ENCODE data around the gene ADGRV1.

The ADGRV1 gene

GRCh38 chr5:90897618-90898017 is 339.0 kb downstream of the ADGRV1 start:
- Histone ChIP-seq H3K9ac (ENCODE audit: low read length) (no peak overlapping the region), H3K9me3 (ENCODE audit: control insufficient read depth, low read length) (no peaks in the 10 kb centered on the region), H3K36me3 (ENCODE audit: control insufficient read depth, insufficient read depth, low read length) (no peaks in the 10 kb centered on the region), H3K27me3 (ENCODE audit: control insufficient read depth, insufficient read depth, low read length) (no peaks in the 10 kb centered on the region), H3K4me3 (ENCODE audit: low read length) (no peak overlapping the region), H3K4me1 (ENCODE audit: control insufficient read depth, insufficient read depth, low read length) (peaks cover 25% of the 10 kb centered on the region)

GRCh38 chr5:90898326-90899013 is 339.9 kb downstream of the ADGRV1 start:
- no peaks in the 10 kb centered on the region for H3K36me3 ChIP-seq (ENCODE audit: control insufficient read depth, insufficient read depth, low read length)
- H3K4me1 ChIP-seq (ENCODE audit: control insufficient read depth, insufficient read depth, low read length): peaks cover 17% of the 10 kb centered on the region
- no peaks in the 10 kb centered on the region for H3K27me3 ChIP-seq (ENCODE audit: control insufficient read depth, insufficient read depth, low read length)
- H3K9me3 ChIP-seq (ENCODE audit: control insufficient read depth, low read length): no peaks in the 10 kb centered on the region
- no peak overlapping the region for H3K4me3 ChIP-seq (ENCODE audit: low read length)
- no peak overlapping the region for H3K9ac ChIP-seq (ENCODE audit: low read length)

- H3K9me3 ChIP-seq (ENCODE audit: control insufficient read depth, low read length): no peaks in the 10 kb centered on the region
- H3K27me3 ChIP-seq (ENCODE audit: control insufficient read depth, insufficient read depth, low read length): no peaks in the 10 kb centered on the region
- no peak overlapping the region for H3K9ac ChIP-seq (ENCODE audit: low read length)
- no peaks in the 10 kb centered on the region for H3K36me3 ChIP-seq (ENCODE audit: control insufficient read depth, insufficient read depth, low read length)
- peaks cover 12% of the 10 kb centered on the region for H3K4me1 ChIP-seq (ENCODE audit: control insufficient read depth, insufficient read depth, low read length)
- H3K4me3 ChIP-seq (ENCODE audit: low read length): no peak overlapping the region
These were observed 340.5 kb downstream of the ADGRV1 start for GRCh38 chr5:90899014-90899604.

GRCh38 chr5:90901261-90901660 is 342.7 kb downstream of the ADGRV1 start:
- Histone ChIP-seq H3K9me3 (ENCODE audit: control insufficient read depth, low read length) (no peaks in the 10 kb centered on the region), H3K4me3 (ENCODE audit: low read length) (no peak overlapping the region), H3K36me3 (ENCODE audit: control insufficient read depth, insufficient read depth, low read length) (no peaks in the 10 kb centered on the region), H3K4me1 (ENCODE audit: control insufficient read depth, insufficient read depth, low read length) (peaks cover 12% of the 10 kb centered on the region), H3K27me3 (ENCODE audit: control insufficient read depth, insufficient read depth, low read length) (no peaks in the 10 kb centered on the region), H3K9ac (ENCODE audit: low read length) (no peak overlapping the region)

GRCh38 chr5:90902170-90902569 is 343.6 kb downstream of the ADGRV1 start:
- Histone ChIP-seq H3K9ac (ENCODE audit: low read length) (no peak overlapping the region), H3K4me1 (ENCODE audit: control insufficient read depth, insufficient read depth, low read length) (peaks cover 9% of the 10 kb centered on the region)

GRCh38 chr5:90902651-90903386 is 344.2 kb downstream of the ADGRV1 start:
- Histone ChIP-seq H3K36me3 (ENCODE audit: control insufficient read depth, insufficient read depth, low read length) (no peaks in the 10 kb centered on the region), H3K9ac (ENCODE audit: low read length) (no peak overlapping the region), H3K9me3 (ENCODE audit: control insufficient read depth, low read length) (no peaks in the 10 kb centered on the region)

More at GRCh38 chr5:90902170-90902569, 343.6 kb downstream of the ADGRV1 start:
- H3K9me3 ChIP-seq (ENCODE audit: control insufficient read depth, low read length): no peaks in the 10 kb centered on the region
- no peaks in the 10 kb centered on the region for H3K36me3 ChIP-seq (ENCODE audit: control insufficient read depth, insufficient read depth, low read length)
- no peak overlapping the region for H3K4me3 ChIP-seq (ENCODE audit: low read length)
- H3K27me3 ChIP-seq (ENCODE audit: control insufficient read depth, insufficient read depth, low read length): no peaks in the 10 kb centered on the region

GRCh38 chr5:90909101-90909503 is 350.5 kb downstream of the ADGRV1 start:
- Histone ChIP-seq H3K9ac (ENCODE audit: low read length) (no peak overlapping the region), H3K36me3 (ENCODE audit: control insufficient read depth, insufficient read depth, low read length) (no peaks in the 10 kb centered on the region), H3K4me1 (ENCODE audit: control insufficient read depth, insufficient read depth, low read length) (no peaks in the 10 kb centered on the region), H3K9me3 (ENCODE audit: control insufficient read depth, low read length) (no peaks in the 10 kb centered on the region), H3K27me3 (ENCODE audit: control insufficient read depth, insufficient read depth, low read length) (no peaks in the 10 kb centered on the region), H3K4me3 (ENCODE audit: low read length) (no peak overlapping the region)

More at GRCh38 chr5:90902651-90903386, 344.2 kb downstream of the ADGRV1 start:
- H3K4me1 ChIP-seq (ENCODE audit: control insufficient read depth, insufficient read depth, low read length): peaks cover 9% of the 10 kb centered on the region
- H3K4me3 ChIP-seq (ENCODE audit: low read length): no peak overlapping the region
- no peaks in the 10 kb centered on the region for H3K27me3 ChIP-seq (ENCODE audit: control insufficient read depth, insufficient read depth, low read length)

- no peaks in the 10 kb centered on the region for H3K27me3 ChIP-seq (ENCODE audit: control insufficient read depth, insufficient read depth, low read length)
- H3K9me3 ChIP-seq (ENCODE audit: control insufficient read depth, low read length): no peaks in the 10 kb centered on the region
- no peak overlapping the region for H3K4me3 ChIP-seq (ENCODE audit: low read length)
- no peaks in the 10 kb centered on the region for H3K4me1 ChIP-seq (ENCODE audit: control insufficient read depth, insufficient read depth, low read length)
- no peaks in the 10 kb centered on the region for H3K36me3 ChIP-seq (ENCODE audit: control insufficient read depth, insufficient read depth, low read length)
- no peak overlapping the region for H3K9ac ChIP-seq (ENCODE audit: low read length)
These were observed 351.3 kb downstream of the ADGRV1 start for GRCh38 chr5:90909940-90910339.

- Histone ChIP-seq H3K36me3 (ENCODE audit: control insufficient read depth, insufficient read depth, low read length) (no peaks in the 10 kb centered on the region), H3K9me3 (ENCODE audit: control insufficient read depth, low read length) (no peaks in the 10 kb centered on the region), H3K27me3 (ENCODE audit: control insufficient read depth, insufficient read depth, low read length) (no peaks in the 10 kb centered on the region), H3K4me1 (ENCODE audit: control insufficient read depth, insufficient read depth, low read length) (no peaks in the 10 kb centered on the region), H3K9ac (ENCODE audit: low read length) (no peak overlapping the region), H3K4me3 (ENCODE audit: low read length) (no peak overlapping the region)
These were observed 352.6 kb downstream of the ADGRV1 start for GRCh38 chr5:90911169-90911568.

GRCh38 chr5:90912476-90912875 is 353.9 kb downstream of the ADGRV1 start:
- Histone ChIP-seq H3K36me3 (ENCODE audit: control insufficient read depth, insufficient read depth, low read length) (no peaks in the 10 kb centered on the region), H3K9me3 (ENCODE audit: control insufficient read depth, low read length) (no peaks in the 10 kb centered on the region), H3K4me3 (ENCODE audit: low read length) (no peak overlapping the region), H3K4me1 (ENCODE audit: control insufficient read depth, insufficient read depth, low read length) (no peaks in the 10 kb centered on the region), H3K27me3 (ENCODE audit: control insufficient read depth, insufficient read depth, low read length) (no peaks in the 10 kb centered on the region), H3K9ac (ENCODE audit: low read length) (no peak overlapping the region)

GRCh38 chr5:90915393-90915792 is 356.8 kb downstream of the ADGRV1 start:
- Histone ChIP-seq H3K9ac (ENCODE audit: low read length) (no peak overlapping the region), H3K4me3 (ENCODE audit: low read length) (no peak overlapping the region), H3K4me1 (ENCODE audit: control insufficient read depth, insufficient read depth, low read length) (no peaks in the 10 kb centered on the region), H3K9me3 (ENCODE audit: control insufficient read depth, low read length) (no peaks in the 10 kb centered on the region), H3K27me3 (ENCODE audit: control insufficient read depth, insufficient read depth, low read length) (no peaks in the 10 kb centered on the region), H3K36me3 (ENCODE audit: control insufficient read depth, insufficient read depth, low read length) (no peaks in the 10 kb centered on the region)
